Retinal pigment epithelial cell (primary cell): Measurements from ENCODE around the gene WDR18.

Source experiments
- DNase-seq: peaks from one replicate; pipeline ENCODE4 v3.0.0-alpha.2; 2010; ENCODE audit warnings: low read depth
- H3K4me3 ChIP-seq: 2 replicates; pipeline ENCODE4 v1.5.1; 2011; ENCODE audit warnings: mild to moderate bottlenecking, low read length, control low read depth, moderate library complexity
- CTCF ChIP-seq: conservative IDR thresholded peaks from 2 replicates; pipeline ENCODE4 v1.5.1; 2011; ENCODE audit warnings: low read depth, low read length, control low read depth, inconsistent platforms

WDR18 gene

GRCh38 chr19:963486-963951 lies 20.6 kb upstream of the WDR18 start:
- TF ChIP-seq CTCF = no peak
- H3K4me3 ChIP-seq = no peak overlapping the region
- no peak for DNase-seq

GRCh38 chr19:964116-964520 lies 20.0 kb upstream of the WDR18 start:
- TF ChIP-seq CTCF = no peak

GRCh38 chr19:964761-965694 lies 19.1 kb upstream of the WDR18 start:
- no peak overlapping the region for H3K4me3 ChIP-seq
- no peak for TF ChIP-seq CTCF
- DNase-seq = no peak

More at GRCh38 chr19:964116-964520, 20.0 kb upstream of the WDR18 start:
- DNase-seq = no peak
- H3K4me3 ChIP-seq = no peak overlapping the region

GRCh38 chr19:966485-967088 lies 17.6 kb upstream of the WDR18 start:
- TF ChIP-seq CTCF = no peak
- no peak overlapping the region for H3K4me3 ChIP-seq
- DNase-seq = no peak

GRCh38 chr19:970695-971094 lies 13.4 kb upstream of the WDR18 start:
- no peak overlapping the region for H3K4me3 ChIP-seq
- TF ChIP-seq CTCF = peak; percentile 56
- no peak for DNase-seq

GRCh38 chr19:971795-972194 lies 12.3 kb upstream of the WDR18 start:
- TF ChIP-seq CTCF = no peak
- DNase-seq = no peak
- H3K4me3 ChIP-seq = no peak overlapping the region

GRCh38 chr19:972281-972680 lies 11.9 kb upstream of the WDR18 start:
- TF ChIP-seq CTCF = no peak
- H3K4me3 ChIP-seq = no peak overlapping the region
- no peak for DNase-seq
